ENCODE measurements around the gene TUBAL3.

GRCh38 chr10:5433182-5433581 lies 28.6 kb upstream of the TUBAL3 start:
- TF ChIP-seq EZH2 (IDR thresholded peaks at IDR 0.05; ENCODE audit: low read length) (no peak), CTCF (optimal IDR thresholded peaks at IDR 0.05 in 1 of 3, IDR thresholded peaks at IDR 0.05 in 1 of 3, conservative IDR thresholded peaks at IDR 0.05 in 1 of 3; ENCODE audit: extremely low read depth in 1 of 3, insufficient read depth in 2 of 3, low read length in 3 of 3) (no peak)
